Measurements from ENCODE around the gene PHF12.

DNA sequence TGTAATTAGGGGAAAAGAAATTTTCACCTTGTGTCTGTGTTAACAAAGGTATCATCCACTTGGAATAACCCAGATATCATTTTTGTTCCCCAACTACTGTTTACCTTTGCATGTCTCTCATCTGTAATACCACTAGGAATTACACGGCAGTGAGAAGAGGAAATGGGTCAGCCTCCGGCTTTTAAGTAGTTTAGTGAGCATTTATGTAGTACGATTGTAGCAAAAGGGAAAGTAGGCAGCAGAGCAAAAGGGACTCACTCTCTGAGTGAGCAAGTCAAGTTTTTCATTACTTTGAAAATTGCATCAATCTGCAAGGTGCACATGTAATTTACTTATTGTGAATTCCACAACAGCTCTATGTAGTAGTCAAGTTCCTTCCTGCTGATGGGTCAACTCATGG is 11.2 kb downstream of the PHF12 start:
- TF ChIP-seq NFRKB (IDR thresholded peaks at IDR 0.05) (no peak), HDGF (IDR thresholded peaks at IDR 0.05; ENCODE audit: borderline replicate concordance) (no peak), ZNF384 (IDR thresholded peaks at IDR 0.05) (no peak), SP1 (IDR thresholded peaks at IDR 0.05) (no peak)
